ENCODE data around the gene MUSK.
"Not testable (repeated sequence)": the region's sequence is repeated elsewhere in the genome, so short reads cannot be mapped to it uniquely, and the experiment has no call there.

Gene MUSK

GRCh38 chr9:110777876-110778215 is 109.3 kb downstream of the MUSK start:
- DNase-seq (ENCODE audit: low read depth), result no peak
- TF ChIP-seq, protein P1, sequence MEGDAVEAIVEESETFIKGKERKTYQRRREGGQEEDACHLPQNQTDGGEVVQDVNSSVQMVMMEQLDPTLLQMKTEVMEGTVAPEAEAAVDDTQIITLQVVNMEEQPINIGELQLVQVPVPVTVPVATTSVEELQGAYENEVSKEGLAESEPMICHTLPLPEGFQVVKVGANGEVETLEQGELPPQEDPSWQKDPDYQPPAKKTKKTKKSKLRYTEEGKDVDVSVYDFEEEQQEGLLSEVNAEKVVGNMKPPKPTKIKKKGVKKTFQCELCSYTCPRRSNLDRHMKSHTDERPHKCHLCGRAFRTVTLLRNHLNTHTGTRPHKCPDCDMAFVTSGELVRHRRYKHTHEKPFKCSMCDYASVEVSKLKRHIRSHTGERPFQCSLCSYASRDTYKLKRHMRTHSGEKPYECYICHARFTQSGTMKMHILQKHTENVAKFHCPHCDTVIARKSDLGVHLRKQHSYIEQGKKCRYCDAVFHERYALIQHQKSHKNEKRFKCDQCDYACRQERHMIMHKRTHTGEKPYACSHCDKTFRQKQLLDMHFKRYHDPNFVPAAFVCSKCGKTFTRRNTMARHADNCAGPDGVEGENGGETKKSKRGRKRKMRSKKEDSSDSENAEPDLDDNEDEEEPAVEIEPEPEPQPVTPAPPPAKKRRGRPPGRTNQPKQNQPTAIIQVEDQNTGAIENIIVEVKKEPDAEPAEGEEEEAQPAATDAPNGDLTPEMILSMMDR (IDR thresholded peaks at IDR 0.05; ENCODE audit: control insufficient read depth, extremely low read depth, insufficient read depth), result no peak
- no peak overlapping the region for H3K4me3 ChIP-seq (ENCODE audit: low read depth, low read length)

- TF ChIP-seq, protein P1 (IDR thresholded peaks at IDR 0.05; ENCODE audit: control insufficient read depth, extremely low read depth, insufficient read depth), result no peak
- no peak for DNase-seq (ENCODE audit: low read depth)
- no peak overlapping the region for H3K4me3 ChIP-seq (ENCODE audit: low read depth, low read length)
Observed at GRCh38 chr9:110782701-110783100, 114.1 kb downstream of the MUSK start.

DNA sequence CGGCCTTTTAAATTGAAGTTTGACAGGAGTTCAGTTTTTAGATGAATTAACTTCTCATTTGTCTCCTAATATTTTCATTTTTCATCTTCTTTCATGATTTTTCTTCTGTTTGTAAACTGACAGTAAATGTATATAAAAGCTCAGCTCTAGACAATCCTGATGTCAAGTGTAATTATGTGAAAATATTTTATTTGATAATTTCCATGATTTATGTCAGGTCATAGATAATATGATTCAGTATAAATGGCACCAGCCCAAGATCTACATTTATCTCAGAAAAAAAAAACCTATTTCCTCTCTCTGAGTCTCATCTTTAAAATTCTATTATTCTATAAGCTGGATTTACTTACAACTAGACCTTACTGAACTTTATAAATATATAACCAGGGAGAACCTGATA is 115.7 kb downstream of the MUSK start:
- no peak overlapping the region for H3K4me3 ChIP-seq (ENCODE audit: low read depth, low read length)
- no peak for DNase-seq (ENCODE audit: low read depth)
- TF ChIP-seq, protein P1 (IDR thresholded peaks at IDR 0.05; ENCODE audit: control insufficient read depth, extremely low read depth, insufficient read depth), result no peak

DNA sequence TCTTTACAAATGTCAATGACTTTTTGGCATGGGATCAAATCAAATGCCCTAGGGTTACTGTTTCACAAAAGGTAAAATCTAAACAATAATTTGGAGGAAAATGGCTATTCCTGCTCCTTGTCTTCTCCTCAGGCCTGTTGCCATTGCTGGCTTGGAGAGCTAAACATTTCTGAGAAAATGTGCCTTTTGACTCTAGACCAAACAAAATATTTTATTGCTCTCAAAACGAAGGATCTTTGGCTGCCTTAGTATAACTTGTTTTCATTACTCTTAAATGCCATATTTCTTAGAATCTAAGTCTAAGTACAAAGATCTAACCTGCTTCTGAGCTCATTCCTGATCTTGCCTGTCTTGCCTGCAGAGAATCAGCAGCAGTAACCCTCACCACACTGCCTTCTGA is 116.6 kb downstream of the MUSK start:
- no peak for DNase-seq (ENCODE audit: low read depth)
- H3K4me3 ChIP-seq (ENCODE audit: low read depth, low read length), result no peak overlapping the region
- TF ChIP-seq, protein P1 (IDR thresholded peaks at IDR 0.05; ENCODE audit: control insufficient read depth, extremely low read depth, insufficient read depth), result no peak

- H3K4me3 ChIP-seq (ENCODE audit: low read depth, low read length); DNase-seq (ENCODE audit: low read depth): not testable (repeated sequence)
Observed at GRCh38 chr9:110788396-110788795, 119.8 kb downstream of the MUSK start.

DNA sequence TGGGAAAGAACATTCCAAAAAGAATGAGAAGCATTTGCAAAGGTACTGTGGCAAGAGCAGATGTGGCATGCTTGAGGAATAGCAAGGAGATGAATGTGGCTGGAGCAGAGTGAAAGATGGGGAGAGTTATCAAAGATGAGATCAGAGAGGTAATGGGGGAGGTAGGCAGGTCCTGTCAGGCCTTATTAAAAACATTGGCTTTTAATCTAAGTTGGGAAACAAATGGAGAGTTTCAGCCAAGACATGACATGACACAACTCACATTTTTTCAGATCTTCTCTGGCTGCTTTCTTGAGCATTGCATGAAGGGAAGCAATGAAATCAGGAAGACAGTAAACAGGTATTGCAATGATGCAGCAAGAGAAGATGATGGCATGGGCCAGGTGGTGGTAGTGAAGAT is 120.3 kb downstream of the MUSK start:
- no peak overlapping the region for H3K4me3 ChIP-seq (ENCODE audit: low read depth, low read length)
- TF ChIP-seq, protein P1 (IDR thresholded peaks at IDR 0.05; ENCODE audit: control insufficient read depth, extremely low read depth, insufficient read depth), result no peak
- no peak for DNase-seq (ENCODE audit: low read depth)

GRCh38 chr9:110797611-110798010 is 129.0 kb downstream of the MUSK start:
- TF ChIP-seq, protein P1 (IDR thresholded peaks at IDR 0.05; ENCODE audit: control insufficient read depth, extremely low read depth, insufficient read depth), result no peak
- no peak for DNase-seq (ENCODE audit: low read depth)
- H3K4me3 ChIP-seq (ENCODE audit: low read depth, low read length), result no peak overlapping the region

DNA sequence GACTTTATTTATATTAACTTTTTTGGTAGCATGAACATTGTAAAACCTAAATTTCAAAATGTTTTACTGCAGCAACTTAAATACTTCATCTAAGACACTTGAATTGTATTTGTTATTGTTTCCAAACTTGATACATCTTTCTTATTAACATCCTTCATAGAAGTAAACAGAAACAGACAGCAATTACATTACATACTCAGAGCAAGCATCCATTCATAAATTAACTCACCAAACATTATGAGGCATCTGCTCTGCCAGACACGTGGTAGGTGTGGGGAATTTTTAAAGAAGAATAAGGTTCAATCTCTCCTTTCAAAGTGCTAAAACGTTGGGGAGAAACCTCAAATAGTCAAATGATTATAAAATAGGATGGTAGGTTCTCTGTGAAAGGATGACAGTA is 130.8 kb downstream of the MUSK start:
- TF ChIP-seq, protein P1 (IDR thresholded peaks at IDR 0.05; ENCODE audit: control insufficient read depth, extremely low read depth, insufficient read depth), result no peak
- DNase-seq (ENCODE audit: low read depth), result no peak
- no peak overlapping the region for H3K4me3 ChIP-seq (ENCODE audit: low read depth, low read length)

All from LNCaP clone FGC (cell line).